HCT116 (cell line): ENCODE results near the gene MMP13. TPM values are rescaled to one million over a fixed set of nuclear protein-coding genes. Genes with fewer than 3 reads are reported as not detected.

Experiments used
- ATAC-seq: fragments of 200-7000 bp; cut with Tn5 transposase; 2 replicates; pipeline ENCODE4 v1.9.1; 2020; ENCODE audit warnings: mild to moderate bottlenecking, moderate library complexity
- BruUV-seq: library from RNA; stranded (reverse); fragments of 400-500 nt; replicated peaks from 2 replicates; lab custom pipeline; 2021; lab: Mats Ljungman, UMichigan
- CTCF ChIA-PET: fragments of 300-600 bp; sonication (Branson Sonifier 250); formaldehyde crosslinking; loops from one replicate; lab custom pipeline; 2021; ENCODE audit warnings: antibody characterized with exemption; lab: Charles Lee
- POLR2A ChIA-PET: fragments of 300-600, 350-600 bp; sonication (Branson Sonifier 250); formaldehyde crosslinking; loops from one replicate; lab custom pipeline; 2021; ENCODE audit warnings: antibody characterized with exemption; lab: Charles Lee
- RAD21 ChIA-PET, 2 experiments: fragments of 300-600 bp; sonication (Branson Sonifier 250); formaldehyde crosslinking; loops; one replicate each; lab custom pipeline; 2023; ENCODE audit warnings: low total read pairs in 2 of 2; ENCODE audit not compliant: uncharacterized antibody in 2 of 2, unreplicated experiment in 2 of 2, low non-redundant PET in 1 of 2; lab: Charles Lee
- DNase-seq: peaks from one replicate; pipeline ENCODE4 v3.0.0-alpha.2; 2010; ENCODE audit warnings: low read depth, low spot score
- H2AFZ ChIP-seq: fragments of 200-600 bp; shearing (Covaris generic), sonication (generic); 2 replicates; pipeline ENCODE4 v1.6.1; 2017; ENCODE audit warnings: low read depth, mixed run types, mixed read lengths, antibody characterized with exemption, low read length; ENCODE audit not compliant: poor library complexity, severe bottlenecking
- H3K27ac ChIP-seq: 2 replicates; pipeline ENCODE4 v1.5.1; 2012; ENCODE audit warnings: low read depth, low read length
- H3K27me3 ChIP-seq: fragments of 200-600 bp; sonication (generic); 2 replicates; pipeline ENCODE4 v1.6.1; 2016; ENCODE audit warnings: mixed run types, low read length, mixed read lengths; ENCODE audit not compliant: insufficient read depth
- H3K36me3 ChIP-seq, 2 experiments: fragments of 200-500 bp in 1 of 2; fragments of 200-600 bp in 1 of 2; sonication (Bioruptor generic) in 1 of 2; sonication (generic) in 1 of 2; 2 replicates each; pipeline versions ENCODE4 v1.5.1 to v1.6.1; 2014 to 2016; ENCODE audit warnings: low read length in 2 of 2, inconsistent platforms in 1 of 2, mixed read lengths in 1 of 2, mixed run types in 1 of 2; ENCODE audit not compliant: insufficient read depth in 2 of 2, control insufficient read depth in 1 of 2
- H3K4me1 ChIP-seq, 2 experiments: fragments of 200-600 bp in 1 of 2; sonication (generic) in 1 of 2; 2 replicates each; pipeline versions ENCODE4 v1.5.1 to v1.6.1; 2012 to 2017; ENCODE audit warnings: low read length in 2 of 2, inconsistent platforms in 1 of 2, mild to moderate bottlenecking in 1 of 2, mixed read lengths in 1 of 2, mixed run types in 1 of 2, moderate library complexity in 1 of 2; ENCODE audit not compliant: insufficient read depth in 2 of 2, control insufficient read depth in 1 of 2
- H3K4me2 ChIP-seq: fragments of 200-600 bp; sonication (generic); 2 replicates; pipeline ENCODE4 v1.6.1; 2017; ENCODE audit warnings: mixed run types, low read length, mixed read lengths
- H3K4me3 ChIP-seq, 2 experiments: fragments of 200-600 bp in 1 of 2; sonication (generic) in 1 of 2; replicated peaks in 1 of 2; 2 replicates each; pipeline ENCODE4 v1.5.1; 2011 to 2016; ENCODE audit warnings: low read length in 2 of 2, control low read depth in 1 of 2, low read depth in 1 of 2, mild to moderate bottlenecking in 1 of 2, mixed read lengths in 1 of 2, mixed run types in 1 of 2
- H3K79me2 ChIP-seq: fragments of 200-600 bp; sonication (generic); 2 replicates; pipeline ENCODE4 v1.6.1; 2017; ENCODE audit warnings: mild to moderate bottlenecking, mixed run types, low read length, moderate library complexity, mixed read lengths; ENCODE audit not compliant: insufficient read depth
- H3K9ac ChIP-seq: fragments of 200-600 bp; sonication (generic); 2 replicates; pipeline ENCODE4 v1.6.1; 2016; ENCODE audit warnings: low read length, mixed read lengths
- H3K9me2 ChIP-seq: fragments of 200-600 bp; sonication (generic), shearing (Covaris generic); 2 replicates; pipeline ENCODE4 v1.6.1; 2017; ENCODE audit warnings: mixed run types, mild to moderate bottlenecking, moderate library complexity; ENCODE audit not compliant: insufficient read depth
- H3K9me3 ChIP-seq, 2 experiments: fragments of 200-500 bp in 1 of 2; fragments of 200-600 bp in 1 of 2; sonication (Bioruptor generic) in 1 of 2; sonication (generic) in 1 of 2; 2 replicates each; pipeline ENCODE4 v1.6.1; 2014 to 2017; ENCODE audit warnings: low read length in 2 of 2, mixed read lengths in 2 of 2, inconsistent platforms in 1 of 2, low read depth in 1 of 2, mild to moderate bottlenecking in 1 of 2, mixed run types in 1 of 2, moderate library complexity in 1 of 2; ENCODE audit not compliant: control insufficient read depth in 1 of 2, insufficient read depth in 1 of 2
- H4K20me1 ChIP-seq: fragments of 200-600 bp; sonication (generic), shearing (Covaris generic); 2 replicates; pipeline ENCODE4 v1.6.1; 2017; ENCODE audit warnings: mixed run types, mild to moderate bottlenecking, moderate library complexity; ENCODE audit not compliant: insufficient read depth
- CBX3 ChIP-seq: IDR thresholded peaks from 2 replicates; pipeline ENCODE4 v1.6.1; 2012; ENCODE audit warnings: low read depth
- CTCF ChIP-seq, 3 experiments: fragments of 200-600 bp in 1 of 3; sonication (generic) in 1 of 3; IDR thresholded peaks in 2 of 3; conservative IDR thresholded peaks in 1 of 3; 2 replicates each; pipeline ENCODE4 v1.5.1; 2012 to 2017; ENCODE audit warnings: low read depth in 2 of 3, low read length in 2 of 3, antibody characterized with exemption in 1 of 3, borderline replicate concordance in 1 of 3, control low read depth in 1 of 3, mild to moderate bottlenecking in 1 of 3, mixed read lengths in 1 of 3, mixed run types in 1 of 3, moderate library complexity in 1 of 3; ENCODE audit not compliant: insufficient read depth in 1 of 3
- EZH2phosphoT487 ChIP-seq: fragments of 200-600 bp; IDR thresholded peaks from 2 replicates; pipeline ENCODE4 v1.6.1; 2018; ENCODE audit warnings: antibody characterized with exemption, borderline replicate concordance
- POLR2A ChIP-seq: IDR thresholded peaks from 2 replicates; pipeline ENCODE4 v1.7.0; 2011; ENCODE audit warnings: borderline replicate concordance; ENCODE audit not compliant: insufficient read depth, insufficient read length; ENCODE audit errors: extremely low read depth
- SRF ChIP-seq: IDR thresholded peaks from 2 replicates; pipeline ENCODE4 v1.6.1; 2012; ENCODE audit warnings: low read depth
- TCF7L2 ChIP-seq: IDR thresholded peaks from 2 replicates; pipeline ENCODE4 v1.7.0; 2011; ENCODE audit warnings: borderline replicate concordance, inconsistent platforms; ENCODE audit not compliant: insufficient read depth, insufficient read length; ENCODE audit errors: extremely low read depth
- intact Hi-C: fragments of 100-400 bp; cut with micrococcal nuclease; formaldehyde crosslinking; loops from 2 replicates; pipeline ENCODE4 v1.10.0; 2022
- total RNA-seq: library from RNA; stranded (reverse); gene quantifications from one replicate; pipeline ENCODE4 v1.2.1, GENCODE V29; 2021; ENCODE audit not compliant: unreplicated experiment

The MMP13 gene
- total RNA-seq, 1 experiment from 2014 or later = not detected

DNA sequence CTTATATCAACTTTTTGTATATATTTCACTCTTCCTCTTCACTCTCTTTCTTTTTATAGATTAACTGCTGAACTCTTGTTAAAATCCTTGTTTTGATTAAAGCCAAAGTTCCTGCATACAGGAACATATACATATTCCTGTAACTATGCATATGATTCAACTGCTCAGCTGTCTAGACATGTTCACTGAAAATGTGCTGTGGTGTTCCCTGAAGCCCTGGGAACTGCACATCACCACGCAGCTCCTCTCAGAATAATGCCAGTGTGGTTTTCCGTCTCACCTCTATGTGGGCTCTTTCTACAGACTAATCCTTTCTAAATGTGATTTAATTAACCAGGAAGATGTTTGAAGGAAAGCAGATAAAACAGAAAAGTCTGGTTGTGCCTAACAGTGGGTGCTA lies 55.2 kb downstream of the MMP13 start:
- ChIA-PET RAD21 (no interaction called here), POLR2A (no interaction called here), CTCF (interaction anchor here (0.9 kb wide), 1 partner anchor 15 kb away, joined by 3 read pairs; no protein-coding TSS in a partner anchor)
- Histone ChIP-seq H3K4me3 (no peak overlapping the region), H3K79me2 (no peaks in the 10 kb centered on the region), H3K4me1 (no peaks in the 10 kb centered on the region), H3K9me3 (no peaks in the 10 kb centered on the region), H4K20me1 (no peaks in the 10 kb centered on the region), H3K27me3 (no peaks in the 10 kb centered on the region), H3K9me2 (no peaks in the 10 kb centered on the region), H3K36me3 (no peaks in the 10 kb centered on the region), H3K27ac (no peak overlapping the region), H3K4me2 (no peak overlapping the region), H3K9ac (no peak overlapping the region), H2AFZ (no peak overlapping the region)
- intact Hi-C loops = no loop called here
- DNase-seq (no peak), ATAC-seq (no peak)
- TF ChIP-seq SRF = no peak
- no peak for TF ChIP-seq TCF7L2
- TF ChIP-seq POLR2A = no peak
- no peak for TF ChIP-seq CTCF (IDR thresholded peaks at IDR 0.05 in 2 of 3, conservative IDR thresholded peaks at IDR 0.05 in 1 of 3; ENCODE audit: borderline replicate concordance in 1 of 3, insufficient read depth in 1 of 3, low read depth in 2 of 3, low read length in 2 of 3)
- TF ChIP-seq CBX3 = no peak
- no peak for TF ChIP-seq EZH2phosphoT487
- BruUV-seq = no TSS peak

Other genes with a start within 250 kb of the MMP13 start
- gene MMP27, start 250.0 kb downstream of the MMP13 start, total RNA-seq = not detected
- not detected for gene MMP8, start 230.8 kb downstream of the MMP13 start, total RNA-seq
- gene MMP10, start 175.1 kb downstream of the MMP13 start, total RNA-seq = not detected
- not detected for gene MMP1, start 157.6 kb downstream of the MMP13 start, total RNA-seq
- not detected for gene MMP3, start 112.1 kb downstream of the MMP13 start, total RNA-seq
- not detected for gene MMP12, start 80.8 kb downstream of the MMP13 start, total RNA-seq
- gene DCUN1D5, start 136.4 kb upstream of the MMP13 start, total RNA-seq = 60.1 TPM
- gene DYNC2H1, start 153.7 kb upstream of the MMP13 start, total RNA-seq = 1.5 TPM